ENCODE data around the gene TASP1. TPM values are rescaled to one million over a fixed set of nuclear protein-coding genes. Genes with fewer than 3 reads are reported as not detected.

The TASP1 gene
- polyA plus RNA-seq, 3 donors, result 2.3 to 3.3 (median 2.6) TPM

GRCh38 chr20:13449868-13450434, 188.8 kb downstream of the TASP1 start:
- Mint-ChIP-seq H3K4me1 (no peaks in the 10 kb centered on the region), H3K27me3 (ENCODE audit: low read depth in 3 of 3) (no peaks in the 10 kb centered on the region), H3K27ac (no peak overlapping the region), H3K9me3 (peaks cover 0 to 3% (median 0%) of the 10 kb centered on the region in 7 donors), H3K36me3 (peaks cover 0 to 4% of the 10 kb centered on the region in 2 donors), H3K4me3 (no peak overlapping the region)
- TF ChIP-seq CTCF (IDR thresholded peaks at IDR 0.05), result no peak
- intact Hi-C loops (cut with micrococcal nuclease), result no loop called here
- Histone ChIP-seq H3K9me3 (replicated peaks in 1 of 2; ENCODE audit: control insufficient read depth in 1 of 2, insufficient read depth in 1 of 2, low read length in 2 of 2) (no peaks in the 10 kb centered on the region), H3K4me2 (replicated peaks; ENCODE audit: extremely low read depth, low read length, poor library complexity, severe bottlenecking) (no peak overlapping the region), H3K79me2 (ENCODE audit: insufficient read depth, low read length) (no peaks in the 10 kb centered on the region), H3K4me3 (replicated peaks in 1 of 3; ENCODE audit: low read depth in 2 of 3, low read length in 3 of 3) (no peak overlapping the region), H2AFZ (ENCODE audit: insufficient read depth, low read depth, low read length, poor library complexity, severe bottlenecking) (no peak overlapping the region), H3K27ac (ENCODE audit: low read depth in 1 of 2, low read length in 2 of 2) (no peak overlapping the region), H4K20me1 (ENCODE audit: insufficient read depth, low read length) (no peaks in the 10 kb centered on the region), H3K36me3 (replicated peaks in 1 of 2; ENCODE audit: control insufficient read depth in 1 of 2, insufficient read depth in 2 of 2, low read length in 2 of 2) (no peaks in the 10 kb centered on the region), H3K27me3 (ENCODE audit: control insufficient read depth in 2 of 2, insufficient read depth in 2 of 2, low read length in 2 of 2) (no peaks in the 10 kb centered on the region), H3K4me1 (ENCODE audit: control insufficient read depth in 1 of 2, insufficient read depth in 2 of 2, low read length in 2 of 2) (no peaks in the 10 kb centered on the region), H3K9ac (ENCODE audit: insufficient read depth, low read length, poor library complexity, severe bottlenecking) (no peak overlapping the region)
- no peak for DNase-seq
- WGBS (ENCODE audit: insufficient coverage), result 94% methylated on average over 2 of the region's 3 CpGs

GRCh38 chr20:13447385-13448180, 191.1 kb downstream of the TASP1 start:
- no peak overlapping the region for H2AFZ ChIP-seq (ENCODE audit: insufficient read depth, low read depth, low read length, poor library complexity, severe bottlenecking)
- Mint-ChIP-seq H3K9me3 (no peaks in the 10 kb centered on the region), H3K27me3 (ENCODE audit: low read depth in 3 of 3) (no peaks in the 10 kb centered on the region), H3K4me1 (no peaks in the 10 kb centered on the region), H3K36me3 (peaks cover 0 to 2% of the 10 kb centered on the region in 2 donors), H3K4me3 (no peak overlapping the region), H3K27ac (no peak overlapping the region)
- H3K4me2 ChIP-seq (replicated peaks; ENCODE audit: extremely low read depth, low read length, poor library complexity, severe bottlenecking), result no peak overlapping the region
- H3K9me3 ChIP-seq (replicated peaks in 1 of 2; ENCODE audit: control insufficient read depth in 1 of 2, insufficient read depth in 1 of 2, low read length in 2 of 2), result no peaks in the 10 kb centered on the region
- DNase-seq, result no peak
- no peaks in the 10 kb centered on the region for H3K36me3 ChIP-seq (replicated peaks in 1 of 2; ENCODE audit: control insufficient read depth in 1 of 2, insufficient read depth in 2 of 2, low read length in 2 of 2)
- intact Hi-C loops (cut with micrococcal nuclease), result no loop called here
- H3K27ac ChIP-seq (ENCODE audit: low read depth in 1 of 2, low read length in 2 of 2), result no peak overlapping the region
- no peaks in the 10 kb centered on the region for H4K20me1 ChIP-seq (ENCODE audit: insufficient read depth, low read length)
- H3K27me3 ChIP-seq (ENCODE audit: control insufficient read depth in 2 of 2, insufficient read depth in 2 of 2, low read length in 2 of 2), result no peaks in the 10 kb centered on the region
- no peaks in the 10 kb centered on the region for H3K79me2 ChIP-seq (ENCODE audit: insufficient read depth, low read length)
- no peaks in the 10 kb centered on the region for H3K4me1 ChIP-seq (ENCODE audit: control insufficient read depth in 1 of 2, insufficient read depth in 2 of 2, low read length in 2 of 2)
- H3K9ac ChIP-seq (ENCODE audit: insufficient read depth, low read length, poor library complexity, severe bottlenecking), result no peak overlapping the region
- no peak overlapping the region for H3K4me3 ChIP-seq (replicated peaks in 1 of 3; ENCODE audit: low read depth in 2 of 3, low read length in 3 of 3)
- TF ChIP-seq CTCF (IDR thresholded peaks at IDR 0.05), result no peak
